Right lobe of liver (tissue), 4 donors: ENCODE results near the gene ATF7.

ENCODE experiments used
- CTCF ChIP-seq, 4 donors: fragments of 200-600 bp in 3 of 4; fragments of 450-650 bp in 1 of 4; IDR thresholded peaks; one replicate each; pipeline versions ENCODE4 v1.5.1 to v1.8.0; 2016 to 2022; ENCODE audit warnings: antibody characterized with exemption in 4 of 4, mild to moderate bottlenecking in 2 of 4
- POLR2A ChIP-seq: fragments of 450-650 bp; IDR thresholded peaks from one replicate; pipeline ENCODE4 v1.6.1; 2017; ENCODE audit warnings: antibody characterized with exemption, mild to moderate bottlenecking
- donor health status: DM: no; HTN: no; CAD: no.
- donor health status: DM: no; HTN: no; CAD: no.
- donor health status: DM: no; HTN: yes; CAD: no.

DNA sequence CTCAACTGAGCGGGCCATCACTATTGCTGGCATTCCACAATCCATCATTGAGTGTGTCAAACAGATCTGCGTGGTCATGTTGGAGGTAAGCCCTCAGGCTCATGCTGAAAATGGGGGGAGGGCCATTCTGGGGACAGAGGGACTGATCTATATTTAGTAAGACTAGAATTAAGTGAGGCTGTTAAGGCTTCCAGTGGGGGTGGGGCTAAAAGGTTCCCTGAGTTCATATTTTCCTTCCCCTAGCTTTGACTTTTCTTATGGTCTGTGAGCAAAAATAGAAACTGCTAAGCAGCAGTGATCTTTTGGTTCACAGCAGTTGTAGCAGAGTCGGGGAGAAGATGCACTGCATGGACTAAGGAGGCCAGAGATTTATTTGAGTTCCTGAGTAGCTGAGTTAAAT lies 165.1 kb downstream of the ATF7 start:
- TF ChIP-seq CTCF (IDR thresholded peaks at IDR 0.05) (no peak), POLR2A (no peak)
